8988T (cell line): ENCODE data around the gene SEC11C.
"Not testable (repeated sequence)": the region's sequence is repeated elsewhere in the genome, so short reads cannot be mapped to it uniquely, and the experiment has no call there.

Experiments used
- DNase-seq: peaks from one replicate; pipeline ENCODE4 v3.0.0; 2011

The SEC11C gene

GRCh38 chr18:59139615-59140301 lies at the start of gene SEC11C:
SEC11C (plus strand) TSS chr18:59139884; CDS start chr18:59139949, 65 bp downstream.
- DNase-seq, result peak; percentile 40

GRCh38 chr18:59090966-59091603 lies 48.6 kb upstream of the SEC11C start:
- no peak for DNase-seq

- DNase-seq, result no peak
These were observed 46.0 kb upstream of the SEC11C start for GRCh38 chr18:59093668-59094067.

- DNase-seq, result no peak
These were observed 45.1 kb upstream of the SEC11C start for GRCh38 chr18:59094569-59094968.

GRCh38 chr18:59096098-59096789 lies 43.4 kb upstream of the SEC11C start:
- DNase-seq, result no peak

GRCh38 chr18:59101830-59102414 lies 37.8 kb upstream of the SEC11C start:
- DNase-seq, result no peak

- no peak for DNase-seq
These were observed 30.3 kb upstream of the SEC11C start for GRCh38 chr18:59109375-59109774.

- no peak for DNase-seq
These were observed 25.5 kb upstream of the SEC11C start for GRCh38 chr18:59114160-59114559.

- DNase-seq, result no peak
These were observed 15.9 kb upstream of the SEC11C start for GRCh38 chr18:59123588-59124369.

- DNase-seq, result no peak
These were observed 15.3 kb upstream of the SEC11C start for GRCh38 chr18:59124370-59124704.

- DNase-seq, result no peak
These were observed 12.6 kb upstream of the SEC11C start for GRCh38 chr18:59127047-59127446.

GRCh38 chr18:59129951-59130703 lies 9.6 kb upstream of the SEC11C start:
- no peak for DNase-seq

- DNase-seq, result no peak
These were observed 6.7 kb upstream of the SEC11C start for GRCh38 chr18:59132810-59133465.

- DNase-seq, result peak; percentile 34
These were observed 431 bp upstream of the SEC11C start for GRCh38 chr18:59139291-59139614.

- peak; percentile 6 for DNase-seq
These were observed 710 bp downstream of the SEC11C start for GRCh38 chr18:59140302-59140885.

GRCh38 chr18:59141294-59142068 lies 1.8 kb downstream of the SEC11C start:
- no peak for DNase-seq

- DNase-seq, result no peak
These were observed 2.6 kb downstream of the SEC11C start for GRCh38 chr18:59142274-59142673.

GRCh38 chr18:59142800-59143416 lies 3.2 kb downstream of the SEC11C start:
- not testable (repeated sequence) for DNase-seq

- DNase-seq, result no peak
These were observed 3.8 kb downstream of the SEC11C start for GRCh38 chr18:59143441-59143840.

GRCh38 chr18:59144483-59144882 lies 4.8 kb downstream of the SEC11C start:
- DNase-seq, result no peak
